ENCODE measurements around the gene LTB.
"Not testable (repeated sequence)": the region's sequence is repeated elsewhere in the genome, so short reads cannot be mapped to it uniquely, and the experiment has no call there.

The LTB gene

GRCh38 chr6:31607317-31607716 is 25.1 kb upstream of the LTB start:
- DNase-seq = no peak

- no peak for DNase-seq
These were observed 14.8 kb upstream of the LTB start for GRCh38 chr6:31597006-31597405.

- no peak for DNase-seq
These were observed 10.2 kb upstream of the LTB start for GRCh38 chr6:31592396-31592771.

- not testable (repeated sequence) for DNase-seq
These were observed 8.5 kb upstream of the LTB start for GRCh38 chr6:31590691-31591090.

GRCh38 chr6:31588871-31589650 is 6.8 kb upstream of the LTB start:
- no peak for DNase-seq

GRCh38 chr6:31587791-31588777 is 5.9 kb upstream of the LTB start:
- no peak for DNase-seq

GRCh38 chr6:31586599-31587281 is 4.5 kb upstream of the LTB start:
- no peak for DNase-seq

GRCh38 chr6:31586008-31586407 is 3.8 kb upstream of the LTB start, which contains the start of gene LST1:
Gene LST1 (plus strand): TSS chr6:31586277. CDS start chr6:31587300, 1,023 bp downstream.
- no peak for DNase-seq

GRCh38 chr6:31585491-31585890 is 3.3 kb upstream of the LTB start:
- no peak for DNase-seq

GRCh38 chr6:31581434-31582229 is 592 bp downstream of the LTB start:
- DNase-seq = no peak

- peak; percentile 69 for DNase-seq
These were observed 1.3 kb downstream of the LTB start for GRCh38 chr6:31580807-31581433.

GRCh38 chr6:31580438-31580740 is 1.8 kb downstream of the LTB start:
- no peak for DNase-seq

GRCh38 chr6:31579546-31580437 is 2.4 kb downstream of the LTB start:
- DNase-seq = no peak

- no peak for DNase-seq
These were observed 3.1 kb downstream of the LTB start for GRCh38 chr6:31579119-31579505.

- DNase-seq = no peak
These were observed 3.8 kb downstream of the LTB start for GRCh38 chr6:31578184-31579118.

- DNase-seq = no peak
These were observed 4.7 kb downstream of the LTB start for GRCh38 chr6:31577579-31577966.

GRCh38 chr6:31576897-31577578 is 5.2 kb downstream of the LTB start:
- DNase-seq = no peak

GRCh38 chr6:31575952-31576685 is 6.1 kb downstream of the LTB start:
- DNase-seq = no peak
